Measurements from ENCODE around the gene XXYLT1.
"Not testable (repeated sequence)": the region's sequence is repeated elsewhere in the genome, so short reads cannot be mapped to it uniquely, and the experiment has no call there.

DNA sequence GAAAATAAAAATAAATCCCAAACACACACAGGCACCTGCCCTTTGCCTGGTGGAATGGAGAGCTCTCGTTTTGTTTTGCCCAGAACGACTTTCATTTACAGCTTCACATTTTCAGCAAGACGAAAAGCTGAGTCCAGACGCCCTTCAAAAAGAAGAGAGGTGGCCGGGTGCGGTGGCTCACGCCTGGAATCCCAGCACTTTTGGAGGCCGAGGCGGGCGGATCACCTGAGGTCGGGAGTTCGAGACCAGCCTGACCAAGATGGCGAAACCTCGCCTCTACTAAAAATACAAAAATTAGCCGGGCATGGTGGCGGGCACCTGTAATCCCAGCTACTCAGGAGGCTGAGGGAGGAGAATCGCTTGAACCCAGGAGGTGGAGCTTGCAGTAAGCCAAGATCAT lies 163.9 kb downstream of the XXYLT1 start:
- TF ChIP-seq, protein P1, sequence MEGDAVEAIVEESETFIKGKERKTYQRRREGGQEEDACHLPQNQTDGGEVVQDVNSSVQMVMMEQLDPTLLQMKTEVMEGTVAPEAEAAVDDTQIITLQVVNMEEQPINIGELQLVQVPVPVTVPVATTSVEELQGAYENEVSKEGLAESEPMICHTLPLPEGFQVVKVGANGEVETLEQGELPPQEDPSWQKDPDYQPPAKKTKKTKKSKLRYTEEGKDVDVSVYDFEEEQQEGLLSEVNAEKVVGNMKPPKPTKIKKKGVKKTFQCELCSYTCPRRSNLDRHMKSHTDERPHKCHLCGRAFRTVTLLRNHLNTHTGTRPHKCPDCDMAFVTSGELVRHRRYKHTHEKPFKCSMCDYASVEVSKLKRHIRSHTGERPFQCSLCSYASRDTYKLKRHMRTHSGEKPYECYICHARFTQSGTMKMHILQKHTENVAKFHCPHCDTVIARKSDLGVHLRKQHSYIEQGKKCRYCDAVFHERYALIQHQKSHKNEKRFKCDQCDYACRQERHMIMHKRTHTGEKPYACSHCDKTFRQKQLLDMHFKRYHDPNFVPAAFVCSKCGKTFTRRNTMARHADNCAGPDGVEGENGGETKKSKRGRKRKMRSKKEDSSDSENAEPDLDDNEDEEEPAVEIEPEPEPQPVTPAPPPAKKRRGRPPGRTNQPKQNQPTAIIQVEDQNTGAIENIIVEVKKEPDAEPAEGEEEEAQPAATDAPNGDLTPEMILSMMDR (IDR thresholded peaks at IDR 0.05; ENCODE audit: low read depth, low read length, poor library complexity, severe bottlenecking) = not testable (repeated sequence)
- not testable (repeated sequence) for TF ChIP-seq EZH2phosphoT487 (IDR thresholded peaks at IDR 0.05; ENCODE audit: borderline replicate concordance, low read length)

Data from DOHH2 (cell line).